ENCODE measurements around the gene CACNB2.

CACNB2 gene

GRCh38 chr10:18351421-18351820 lies 211.2 kb downstream of the CACNB2 start:
- no peak for DNase-seq

GRCh38 chr10:18352175-18352574 lies 212.0 kb downstream of the CACNB2 start:
- no peak for DNase-seq

DNA sequence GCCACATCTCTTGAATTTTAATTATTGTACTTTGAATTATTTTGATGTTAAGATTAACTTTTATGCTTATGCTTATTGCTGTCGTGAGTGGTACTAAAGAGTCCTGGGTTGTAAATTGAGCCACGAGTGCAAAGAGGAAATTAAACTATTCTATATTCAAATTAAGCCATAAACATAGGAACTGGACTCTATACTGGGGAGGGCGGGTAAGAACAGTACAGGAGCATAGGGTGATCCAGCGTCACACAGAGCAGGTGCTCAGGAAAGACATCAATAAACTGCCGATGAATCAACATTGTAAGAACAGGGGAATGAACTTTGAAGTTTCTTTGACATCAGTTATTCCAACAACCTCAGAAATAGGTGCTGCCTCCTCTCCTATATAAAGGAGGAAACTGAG lies 219.6 kb downstream of the CACNB2 start:
- no peak for DNase-seq

GRCh38 chr10:18362892-18363291 lies 222.7 kb downstream of the CACNB2 start:
- DNase-seq = no peak

- no peak for DNase-seq
Measured at GRCh38 chr10:18364987-18365775, 225.0 kb downstream of the CACNB2 start.

- DNase-seq = no peak
Measured at GRCh38 chr10:18367840-18368239, 227.6 kb downstream of the CACNB2 start.

- no peak for DNase-seq
Measured at GRCh38 chr10:18368273-18368672, 228.0 kb downstream of the CACNB2 start.

DNA sequence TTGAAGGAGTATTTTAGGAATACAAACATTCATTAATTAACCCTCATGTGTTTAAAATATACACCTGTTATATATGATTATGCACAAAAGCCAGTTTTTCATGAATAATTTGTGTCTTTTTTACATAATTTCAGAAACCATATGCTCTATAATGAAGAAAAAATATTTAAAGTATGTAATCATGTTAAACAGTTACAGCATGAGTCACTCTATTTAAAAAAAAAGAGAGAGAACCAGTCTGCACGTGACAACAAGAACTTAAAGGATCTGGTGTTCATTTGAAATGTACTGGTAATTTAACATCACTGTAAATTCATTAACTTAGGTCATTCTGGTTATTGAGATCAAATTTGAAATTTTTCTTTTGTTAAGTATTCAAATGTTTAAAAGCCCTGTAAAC lies 228.5 kb downstream of the CACNB2 start:
- DNase-seq = no peak

DNA sequence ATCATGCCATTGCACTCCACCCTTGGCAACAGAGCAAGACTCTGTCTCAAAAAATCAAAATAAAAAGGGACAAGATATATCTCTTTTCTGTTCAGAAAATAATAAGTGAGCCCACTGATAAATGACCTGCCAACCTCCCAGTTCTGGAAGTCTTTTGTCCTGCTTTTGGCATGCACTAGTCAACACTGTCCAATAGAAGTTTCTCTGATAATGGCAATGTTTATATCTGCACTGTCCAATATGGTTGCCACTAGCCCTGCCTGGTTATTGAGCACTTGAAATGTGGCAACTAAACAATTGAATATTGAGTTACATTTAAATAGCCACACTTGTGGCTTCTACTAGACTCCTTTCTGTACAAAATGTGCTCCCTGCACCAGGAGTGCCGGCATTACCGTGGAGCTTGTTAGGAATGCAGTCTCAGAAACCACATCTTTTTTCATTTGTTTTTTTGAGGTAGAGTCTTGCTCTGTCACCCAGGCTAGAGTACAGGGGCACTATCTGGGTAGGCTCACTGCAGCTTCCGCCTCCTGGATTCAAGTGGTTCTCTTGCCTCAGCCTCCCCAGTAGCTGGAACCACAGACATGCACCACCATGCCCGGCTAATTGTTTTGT lies 229.7 kb downstream of the CACNB2 start:
- no peak for DNase-seq

GRCh38 chr10:18376650-18377049 lies 236.4 kb downstream of the CACNB2 start:
- DNase-seq = no peak

DNA sequence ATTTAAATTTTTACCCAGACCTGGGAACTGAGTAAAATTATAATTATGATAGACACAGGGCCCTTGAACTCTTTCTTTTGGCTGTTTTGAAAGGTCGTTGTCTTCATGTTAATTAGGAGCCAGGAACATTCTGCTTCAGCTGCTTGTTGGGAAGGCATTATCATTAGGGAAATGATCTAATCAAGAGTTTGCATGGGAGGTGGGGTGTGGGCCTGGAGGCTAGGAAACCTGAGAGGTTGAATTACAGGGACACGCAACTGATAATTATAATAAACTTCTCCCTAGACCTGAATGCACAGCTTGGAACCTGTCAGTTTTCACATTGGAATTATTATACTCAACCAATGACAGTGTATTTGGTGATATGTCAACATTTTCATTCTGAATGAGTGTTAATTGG lies 237.7 kb downstream of the CACNB2 start:
- DNase-seq = no peak

GRCh38 chr10:18378766-18379165 lies 238.5 kb downstream of the CACNB2 start:
- no peak for DNase-seq

GRCh38 chr10:18381679-18382078 lies 241.5 kb downstream of the CACNB2 start:
- DNase-seq = no peak

DNA sequence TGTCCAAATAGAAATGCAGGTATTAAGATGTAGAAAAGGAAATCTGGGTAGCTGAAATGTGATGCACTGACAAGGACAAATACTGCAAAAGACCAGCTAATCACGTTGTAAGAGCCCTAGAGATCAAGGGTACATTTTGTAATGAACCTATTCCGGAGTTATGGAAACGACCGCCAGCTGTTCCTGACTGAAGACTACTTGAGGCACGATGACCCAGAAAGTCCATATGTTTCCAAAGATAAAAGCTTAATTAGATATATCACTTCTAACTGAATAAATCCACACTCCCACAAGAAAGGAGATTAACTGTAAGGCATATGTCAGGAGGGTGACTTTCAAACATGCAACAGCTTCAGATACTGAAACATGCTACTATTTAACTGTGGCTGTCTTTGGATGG lies 257.7 kb downstream of the CACNB2 start:
- no peak for DNase-seq

DNA sequence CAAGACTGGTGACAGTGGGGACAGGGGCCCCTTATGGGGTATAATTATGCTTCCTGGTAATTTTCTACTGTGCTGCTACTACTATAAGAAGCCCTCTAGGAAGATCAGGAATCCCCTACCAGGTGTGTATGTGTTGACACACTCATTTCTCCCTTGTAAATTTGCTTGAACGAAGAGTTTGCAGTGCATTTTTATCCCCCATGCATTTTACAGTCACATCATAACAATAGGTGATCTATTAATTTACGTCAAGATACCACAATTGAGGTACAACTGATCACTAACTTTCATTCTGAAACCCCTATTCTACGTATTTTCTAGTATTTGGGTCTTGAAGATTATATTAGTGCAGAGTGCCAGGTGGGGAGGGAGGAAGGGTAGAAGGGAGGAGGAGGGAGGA lies 258.9 kb downstream of the CACNB2 start:
- DNase-seq = no peak

DNA sequence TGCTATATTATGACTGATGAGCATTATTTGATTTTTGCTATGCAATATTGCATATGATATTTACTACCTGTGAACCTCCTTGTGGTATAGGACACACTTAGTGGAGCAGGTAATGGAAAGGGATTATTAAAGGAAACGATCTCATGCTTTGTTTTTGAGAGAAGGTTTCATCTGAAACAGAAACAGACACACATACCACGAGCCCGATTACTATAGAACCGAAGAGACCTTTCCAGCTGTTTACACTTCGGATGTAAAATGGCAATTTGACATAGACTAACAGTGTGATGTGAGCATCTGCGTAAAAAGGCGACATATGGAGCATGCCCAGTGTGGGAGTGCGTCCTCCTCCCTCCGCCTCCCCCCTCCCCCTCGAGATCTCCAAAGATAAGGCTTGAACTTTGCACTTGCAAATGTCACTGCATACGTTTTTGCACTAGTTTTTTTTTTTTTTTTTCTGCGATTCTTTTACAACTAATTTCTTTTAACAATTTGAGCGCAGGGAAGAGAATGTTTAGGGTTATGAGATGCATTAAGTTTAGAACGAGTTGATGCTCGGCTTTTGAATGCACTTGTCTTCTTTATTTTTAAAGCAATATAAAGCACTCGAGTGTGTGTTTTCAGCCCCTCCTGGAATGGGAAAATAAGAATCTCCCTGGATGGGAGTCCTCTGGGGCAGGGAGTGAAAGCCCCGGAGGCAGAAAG lies 260.1 kb downstream of the CACNB2 start:
- no peak for DNase-seq

DNA sequence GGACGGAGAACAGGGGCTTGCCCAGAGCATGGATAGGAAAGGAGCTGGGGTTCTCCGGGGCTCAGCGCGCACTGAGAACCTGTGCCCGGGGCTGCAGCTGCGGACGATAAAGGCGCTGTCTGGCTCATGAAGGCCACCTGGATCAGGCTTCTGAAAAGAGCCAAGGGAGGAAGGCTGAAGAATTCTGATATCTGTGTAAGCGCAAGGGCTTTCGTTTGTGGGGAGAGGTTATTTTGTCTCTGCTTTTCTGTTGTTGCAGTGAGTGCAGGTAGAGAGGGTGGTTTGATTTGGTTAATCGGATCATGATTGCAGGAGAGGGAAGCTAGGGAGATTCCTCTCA lies 260.7 kb downstream of the CACNB2 start:
- DNase-seq = no peak

GRCh38 chr10:18401416-18402195 lies 261.4 kb downstream of the CACNB2 start:
- DNase-seq = no peak

- no peak for DNase-seq
Measured at GRCh38 chr10:18402853-18403252, 262.6 kb downstream of the CACNB2 start.

- DNase-seq = no peak
Measured at GRCh38 chr10:18404530-18404929, 264.3 kb downstream of the CACNB2 start.

DNA sequence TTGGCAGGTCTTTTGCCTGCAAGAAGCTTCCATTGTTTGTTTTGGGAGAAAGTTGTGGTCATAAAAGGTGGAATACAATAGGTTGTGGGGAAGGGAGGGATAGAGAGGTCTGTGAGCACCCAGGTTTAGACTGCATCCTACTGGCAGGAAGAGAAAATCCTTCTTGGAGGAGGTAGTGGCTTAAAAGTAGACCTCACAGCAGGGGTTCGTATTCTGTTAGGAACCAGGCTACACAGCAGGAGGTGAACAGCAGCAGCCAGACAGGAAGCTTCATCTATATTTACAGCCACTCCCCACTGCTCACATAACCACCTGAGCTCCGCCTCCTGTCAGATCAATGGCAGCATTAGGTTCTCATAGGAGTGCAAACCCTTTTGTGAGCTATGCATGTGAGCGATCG lies 265.9 kb downstream of the CACNB2 start:
- no peak for DNase-seq

GRCh38 chr10:18409599-18410397 lies 269.6 kb downstream of the CACNB2 start:
- DNase-seq = no peak

DNA sequence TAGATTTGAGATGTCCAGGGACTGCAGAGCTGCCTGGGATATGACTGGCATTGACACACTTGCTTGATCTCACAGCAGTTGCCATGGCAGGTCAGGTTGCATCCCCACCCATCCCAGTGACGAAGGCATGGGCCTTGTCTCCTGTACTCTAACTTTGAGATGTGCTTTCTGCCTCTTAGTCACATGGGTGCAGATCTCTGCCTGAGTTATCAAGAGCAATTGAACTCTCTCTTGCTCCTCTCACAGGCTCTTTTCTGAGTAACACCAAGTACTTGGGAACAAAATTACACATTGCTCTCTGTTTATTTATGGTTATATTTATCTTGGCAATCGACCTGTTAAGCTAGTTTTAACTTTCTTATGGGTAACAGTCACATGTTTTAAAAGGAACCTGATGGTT lies 273.8 kb downstream of the CACNB2 start:
- DNase-seq = no peak

Measured in activated naive CD4-positive, alpha-beta T cell treated with anti-CD3 and anti-CD28 coated beads, Interleukin-2, amount 50 U/mL, for 16 hours (primary cell).